GM10248 (cell line): ENCODE data around the gene JADE2.

Experiments
- CTCF ChIA-PET: fragments of 300-600 bp; sonication (Branson Sonifier 250); formaldehyde crosslinking; extraction: SDS; loops from one replicate; lab custom pipeline; 2021; ENCODE audit warnings: antibody characterized with exemption; lab: Yijun Ruan, JAX
- POLR2A ChIA-PET: fragments of 350-650 bp; sonication (Branson Sonifier 250); formaldehyde crosslinking; extraction: SDS; loops from one replicate; lab custom pipeline; 2020; ENCODE audit warnings: antibody characterized with exemption; lab: Yijun Ruan, JAX
- DNase-seq: peaks from one replicate; pipeline ENCODE4 v3.0.0; 2012; ENCODE audit errors: extremely low spot score
- TF ChIP-seq, protein P1 (sequence below): IDR thresholded peaks from 2 replicates; pipeline ENCODE4 v1.5.1; 2012; ENCODE audit warnings: mild to moderate bottlenecking, low read depth; ENCODE audit errors: extremely low read depth, missing control alignments, control extremely low read depth

The JADE2 gene

GRCh38 chr5:134527961-134528424, 2.5 kb downstream of the JADE2 start:
- no peak for DNase-seq
- TF ChIP-seq, protein P1, sequence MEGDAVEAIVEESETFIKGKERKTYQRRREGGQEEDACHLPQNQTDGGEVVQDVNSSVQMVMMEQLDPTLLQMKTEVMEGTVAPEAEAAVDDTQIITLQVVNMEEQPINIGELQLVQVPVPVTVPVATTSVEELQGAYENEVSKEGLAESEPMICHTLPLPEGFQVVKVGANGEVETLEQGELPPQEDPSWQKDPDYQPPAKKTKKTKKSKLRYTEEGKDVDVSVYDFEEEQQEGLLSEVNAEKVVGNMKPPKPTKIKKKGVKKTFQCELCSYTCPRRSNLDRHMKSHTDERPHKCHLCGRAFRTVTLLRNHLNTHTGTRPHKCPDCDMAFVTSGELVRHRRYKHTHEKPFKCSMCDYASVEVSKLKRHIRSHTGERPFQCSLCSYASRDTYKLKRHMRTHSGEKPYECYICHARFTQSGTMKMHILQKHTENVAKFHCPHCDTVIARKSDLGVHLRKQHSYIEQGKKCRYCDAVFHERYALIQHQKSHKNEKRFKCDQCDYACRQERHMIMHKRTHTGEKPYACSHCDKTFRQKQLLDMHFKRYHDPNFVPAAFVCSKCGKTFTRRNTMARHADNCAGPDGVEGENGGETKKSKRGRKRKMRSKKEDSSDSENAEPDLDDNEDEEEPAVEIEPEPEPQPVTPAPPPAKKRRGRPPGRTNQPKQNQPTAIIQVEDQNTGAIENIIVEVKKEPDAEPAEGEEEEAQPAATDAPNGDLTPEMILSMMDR = no peak
- ChIA-PET POLR2A (no interaction called here), CTCF (interaction anchor here (0.9 to 8.7 kb wide), 22 partner anchors 11 to 334 kb away, joined by 3 to 143 read pairs (median 6); partner anchors contain the start of genes CDKN2AIPNL and UBE2B)

DNA sequence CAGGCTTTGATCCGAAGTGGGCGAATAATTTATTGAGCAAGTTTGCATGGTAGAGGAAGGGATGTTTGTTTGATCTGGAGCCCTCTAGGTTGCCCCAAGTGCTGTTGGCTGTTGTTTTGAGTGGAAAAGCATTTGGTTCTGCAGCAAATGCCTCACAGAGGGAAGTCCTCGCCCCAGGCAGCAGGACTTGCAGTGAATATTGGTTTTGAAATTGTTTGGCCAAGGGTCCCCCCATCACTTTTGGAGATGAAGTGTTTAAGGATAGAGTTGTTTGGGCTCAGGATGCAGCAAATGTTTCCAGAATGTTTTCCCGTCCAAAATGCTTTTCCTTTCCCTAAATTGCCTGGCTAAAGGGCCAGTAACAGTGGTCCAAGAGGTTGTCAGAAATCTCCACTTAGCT, 3.1 kb downstream of the JADE2 start:
- CTCF ChIA-PET = interaction anchor here (0.9 to 8.7 kb wide), 14 partner anchors 12 to 334 kb away, joined by 3 to 143 read pairs (median 6); partner anchors contain the start of gene CDKN2AIPNL
- TF ChIP-seq, protein P1 = no peak
- POLR2A ChIA-PET = interaction anchor here (0.6 kb wide), 1 partner anchor 156 kb away, joined by 4 read pairs; no protein-coding TSS in a partner anchor
- no peak for DNase-seq

GRCh38 chr5:134529460-134529859, 4.0 kb downstream of the JADE2 start:
- ChIA-PET CTCF (interaction anchor here (1.4 to 8.7 kb wide), 4 partner anchors 11 to 145 kb away, joined by 3 to 143 read pairs (median 16); no protein-coding TSS in a partner anchor), POLR2A (no interaction called here)
- TF ChIP-seq, protein P1 = no peak
- DNase-seq = no peak

DNA sequence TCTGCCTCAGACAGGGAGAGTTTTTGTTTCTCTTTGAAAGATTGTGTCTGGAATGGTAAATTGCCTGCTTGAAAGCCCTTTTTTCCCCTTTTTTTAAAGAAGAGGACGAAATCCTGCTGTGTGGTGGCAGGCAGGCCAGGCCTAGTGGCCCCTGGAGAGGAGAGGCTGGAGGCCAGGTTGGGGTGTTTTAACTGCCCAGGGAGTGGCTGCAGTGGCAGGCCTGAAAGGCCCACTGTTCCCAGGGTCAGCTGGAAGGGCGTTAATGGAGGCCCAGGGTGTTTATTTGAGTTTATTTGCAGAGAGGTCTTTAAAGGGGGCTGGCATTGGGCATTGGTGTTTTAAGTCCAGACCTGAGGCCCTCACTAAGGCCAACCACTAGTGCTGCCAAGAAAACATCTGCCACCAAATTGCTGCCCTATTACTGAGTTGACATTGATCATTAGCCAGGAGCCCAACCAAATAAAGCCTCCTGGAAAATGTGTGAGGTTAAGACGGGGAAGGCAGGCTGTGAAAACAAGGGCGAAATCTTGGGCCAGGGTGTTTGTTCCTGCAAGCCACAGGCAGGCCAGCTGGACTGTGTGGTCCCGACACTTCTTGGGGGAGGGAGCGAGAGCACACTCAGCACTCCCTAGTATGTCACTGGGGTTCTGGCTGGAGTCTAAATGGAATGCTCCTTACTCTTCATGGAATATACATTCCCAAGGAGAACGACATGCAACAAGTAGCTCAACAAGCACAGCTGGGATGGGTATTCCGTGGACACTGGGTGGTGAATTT, 5.0 kb downstream of the JADE2 start:
- CTCF ChIA-PET = interaction anchor here (0.7 to 8.7 kb wide), 7 partner anchors 10 to 227 kb away, joined by 3 to 143 read pairs (median 5); no protein-coding TSS in a partner anchor
- TF ChIP-seq, protein P1 = no peak
- no peak for DNase-seq
- POLR2A ChIA-PET = interaction anchor here (1.5 kb wide), 1 partner anchor 11 kb away, joined by 6 read pairs; no protein-coding TSS in a partner anchor

- CTCF ChIA-PET = interaction anchor here (0.9 to 14.6 kb wide), 9 partner anchors 7 to 229 kb away, joined by 3 to 143 read pairs (median 5); partner anchors contain the start of gene JADE2
- DNase-seq = no peak
- POLR2A ChIA-PET = no interaction called here
- TF ChIP-seq, protein P1 = no peak
These were observed 7.8 kb downstream of the JADE2 start for GRCh38 chr5:134533115-134533815.
